Measurements from ENCODE around the gene RPL41.
"Not testable (repeated sequence)": the region's sequence is repeated elsewhere in the genome, so short reads cannot be mapped to it uniquely, and the experiment has no call there.

Gene RPL41

DNA sequence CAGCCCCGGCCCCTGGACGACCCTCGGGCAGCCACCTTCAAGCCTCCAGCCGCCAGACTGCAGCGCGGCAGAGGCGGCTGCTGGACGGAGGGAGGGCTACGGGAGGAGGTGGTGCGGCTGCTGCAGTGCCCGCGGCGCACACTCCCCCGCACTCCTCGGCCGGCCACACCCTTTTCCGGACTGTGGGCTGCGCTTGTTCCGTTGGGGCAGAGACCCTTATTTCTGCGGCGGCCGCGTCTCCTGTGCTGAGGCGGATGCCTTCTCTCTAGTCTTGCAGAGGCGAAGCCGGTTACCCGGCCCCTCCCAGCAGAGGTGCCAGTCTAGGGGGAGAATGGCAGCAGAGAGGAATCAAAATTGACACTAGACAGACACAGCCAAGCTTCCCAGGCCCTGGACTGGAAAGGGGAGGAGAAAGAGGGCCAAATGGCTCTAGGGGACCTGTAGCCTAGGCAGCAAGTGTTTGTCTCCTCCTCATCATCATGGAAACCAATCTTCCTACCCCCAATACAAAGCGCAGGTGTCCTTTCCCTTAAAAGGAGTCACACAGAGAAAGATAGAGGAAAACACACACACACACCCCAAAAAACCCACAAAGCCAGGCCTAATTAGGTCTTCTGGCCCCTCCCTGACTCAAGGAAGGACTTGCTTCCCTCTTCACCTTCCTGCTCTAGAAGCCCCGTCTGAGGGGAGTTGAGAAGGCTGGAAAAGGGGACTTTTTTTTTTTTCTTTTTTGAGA is 12.9 kb downstream of the RPL41 start:
- DNase-seq = no peak

GRCh38 chr12:56129942-56130495 is 13.6 kb downstream of the RPL41 start:
- no peak for DNase-seq

DNA sequence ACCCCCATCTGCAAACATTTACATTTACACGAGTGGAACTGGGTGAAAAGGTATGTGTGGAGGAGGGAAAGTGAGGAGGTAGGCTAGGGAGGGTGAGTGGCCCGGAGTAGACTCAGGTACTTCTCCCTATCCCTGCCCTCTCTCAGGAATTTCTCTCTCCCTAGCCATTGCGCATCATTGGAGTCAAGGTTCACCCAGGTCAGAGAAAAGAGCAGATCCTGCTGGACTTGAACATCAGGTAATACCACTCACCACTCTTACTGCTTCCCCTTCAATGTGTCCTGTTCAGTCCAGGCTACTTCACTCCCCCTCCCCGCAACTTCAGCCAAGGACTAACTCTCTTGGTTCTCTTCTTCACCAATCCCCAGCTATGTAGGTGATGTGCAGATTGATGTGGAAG is 14.4 kb downstream of the RPL41 start:
- no peak for DNase-seq

- no peak for DNase-seq
Measured at GRCh38 chr12:56134897-56135296, 18.5 kb downstream of the RPL41 start.

DNA sequence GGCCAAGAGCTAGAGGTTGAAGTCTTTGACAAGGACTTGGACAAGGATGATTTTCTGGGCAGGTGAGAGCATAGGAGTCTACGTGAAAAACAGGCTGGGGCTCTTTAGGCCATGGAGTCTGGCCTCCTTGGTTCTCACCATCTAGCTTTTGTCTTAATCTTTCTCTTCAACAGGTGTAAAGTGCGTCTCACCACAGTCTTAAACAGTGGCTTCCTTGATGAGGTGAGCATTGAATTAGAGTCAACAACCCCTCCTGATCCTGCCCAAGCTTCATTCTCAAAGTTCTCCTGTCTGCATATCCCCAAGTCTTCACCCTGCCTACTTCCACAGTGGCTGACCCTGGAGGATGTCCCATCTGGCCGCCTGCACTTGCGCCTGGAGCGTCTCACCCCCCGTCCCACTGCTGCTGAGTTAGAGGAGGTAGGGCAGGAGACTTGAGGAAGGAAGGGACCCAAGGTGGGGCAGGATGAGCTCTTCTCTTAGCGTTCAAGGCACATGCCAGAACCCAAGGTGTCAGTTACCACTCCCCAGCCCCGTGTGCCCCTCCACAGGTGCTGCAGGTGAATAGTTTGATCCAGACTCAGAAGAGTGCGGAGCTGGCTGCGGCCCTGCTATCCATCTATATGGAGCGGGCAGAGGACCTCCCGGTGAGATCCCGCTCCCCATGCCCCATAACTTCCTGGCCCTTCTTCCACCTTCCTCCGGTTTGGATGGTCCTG is 21.6 kb downstream of the RPL41 start:
- DNase-seq = no peak

- no peak for DNase-seq
Measured at GRCh38 chr12:56141946-56142784, 25.7 kb downstream of the RPL41 start.

GRCh38 chr12:56143217-56143616 is 26.8 kb downstream of the RPL41 start:
- DNase-seq = no peak

- no peak for DNase-seq
Measured at GRCh38 chr12:56143870-56144269, 27.4 kb downstream of the RPL41 start.

- no peak for DNase-seq
Measured at GRCh38 chr12:56145217-56145616, 28.8 kb downstream of the RPL41 start.

DNA sequence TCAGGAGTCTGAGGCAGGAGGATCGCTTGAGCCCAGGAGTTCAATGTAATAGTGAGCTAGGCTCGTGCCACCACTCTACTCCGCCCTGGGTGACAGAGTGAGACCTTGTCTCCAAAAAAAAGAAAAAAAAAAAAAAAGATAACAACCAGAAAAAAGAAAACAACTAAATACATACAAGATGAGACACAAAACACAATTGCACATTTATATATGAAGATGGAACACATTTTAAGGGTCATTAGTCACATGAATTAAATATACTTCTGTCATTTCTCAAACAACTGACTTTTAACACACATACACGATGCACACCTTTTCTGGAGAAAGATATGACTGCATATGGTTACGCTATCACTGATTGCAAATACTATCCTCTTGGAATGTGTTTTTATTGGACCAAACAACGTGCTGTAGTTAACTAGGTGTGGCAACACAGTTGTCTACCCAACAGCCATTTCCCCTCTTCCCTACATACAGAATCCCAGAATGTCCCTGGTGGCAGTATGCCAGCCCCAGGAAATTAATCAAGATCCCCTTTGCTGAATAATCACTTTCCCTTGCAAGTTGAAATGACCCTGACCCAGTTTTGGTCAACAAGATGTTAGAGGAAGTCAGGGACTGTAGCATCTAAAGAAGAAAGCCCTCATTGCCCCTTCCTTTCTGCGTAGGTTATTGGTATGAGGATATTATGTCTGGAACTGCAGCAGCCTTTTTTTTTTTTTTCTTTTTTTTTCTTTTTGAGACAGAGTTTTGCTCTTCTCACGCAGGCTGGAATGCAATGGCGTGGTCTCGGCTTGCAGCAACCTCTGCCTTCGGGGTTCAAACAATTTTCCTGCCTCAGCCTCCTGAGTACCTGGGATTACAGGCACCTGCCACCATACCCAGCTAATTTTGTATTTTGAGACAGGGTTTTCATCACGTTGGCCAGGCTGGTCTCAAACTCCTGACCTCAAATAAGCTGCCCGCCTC is 30.3 kb downstream of the RPL41 start:
- no peak for DNase-seq

GRCh38 chr12:56150563-56150962 is 34.1 kb downstream of the RPL41 start:
- DNase-seq = no peak

DNA sequence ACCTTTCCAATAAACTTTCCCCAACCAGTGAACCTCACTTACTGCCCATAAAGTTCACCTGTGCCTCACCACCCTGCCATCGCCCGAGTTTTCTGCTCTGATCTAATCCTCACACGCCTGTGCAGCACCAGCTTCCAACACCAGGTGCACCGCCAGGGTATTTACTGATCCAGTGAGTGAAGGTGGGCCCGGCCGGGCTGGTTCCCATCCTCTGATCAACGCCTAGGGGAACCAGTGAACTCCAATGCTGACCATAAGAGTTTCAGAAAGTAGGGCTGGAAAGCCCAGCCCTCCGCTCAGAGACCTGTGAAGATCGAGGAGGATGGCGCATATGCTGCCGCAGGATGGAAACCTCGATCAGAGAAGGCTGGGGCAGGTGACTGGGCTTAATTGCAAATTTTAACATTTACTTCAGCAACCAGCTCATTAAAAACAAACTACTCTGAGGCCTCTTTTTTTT is 35.3 kb downstream of the RPL41 start:
- DNase-seq = no peak

DNA sequence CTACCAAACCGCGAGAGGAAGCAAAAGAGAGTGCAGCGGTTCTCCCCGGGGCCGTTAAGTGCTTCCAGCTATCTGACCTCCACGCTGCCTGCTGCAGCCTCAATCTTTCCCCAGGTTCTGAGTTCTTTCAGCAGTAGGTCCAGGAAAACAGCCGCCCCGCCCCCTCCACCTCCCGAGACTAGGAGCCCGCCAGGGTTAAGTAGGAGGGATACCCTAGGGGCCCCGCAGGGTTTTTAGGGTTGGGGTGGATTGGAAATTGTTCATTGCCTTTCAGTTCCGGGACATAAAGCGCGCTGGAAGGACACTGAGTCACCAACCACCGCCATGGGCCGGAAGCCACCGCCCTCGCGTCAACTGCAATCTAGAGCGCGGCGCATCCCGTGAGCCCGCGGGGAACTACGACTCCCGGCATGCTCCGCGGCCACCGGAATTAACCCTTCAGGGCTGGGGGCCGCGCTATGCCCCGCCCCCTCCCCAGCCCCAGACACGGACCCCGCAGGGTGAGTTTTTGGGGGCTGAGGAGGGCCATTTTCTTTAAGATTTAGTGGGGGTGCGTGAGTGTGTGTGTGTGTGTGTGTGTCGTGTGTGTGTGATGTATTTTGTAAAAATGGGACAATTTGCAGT is 35.8 kb downstream of the RPL41 start, which contains the start of gene MYL6B:
MYL6B (plus strand) TSS at position 456 of the 624 bp plus-strand sequence. CDS start 1,332 bp downstream, outside the sequence.
- peak; percentile 40 for DNase-seq

GRCh38 chr12:56152756-56153677 is 36.6 kb downstream of the RPL41 start:
- DNase-seq = no peak

DNA sequence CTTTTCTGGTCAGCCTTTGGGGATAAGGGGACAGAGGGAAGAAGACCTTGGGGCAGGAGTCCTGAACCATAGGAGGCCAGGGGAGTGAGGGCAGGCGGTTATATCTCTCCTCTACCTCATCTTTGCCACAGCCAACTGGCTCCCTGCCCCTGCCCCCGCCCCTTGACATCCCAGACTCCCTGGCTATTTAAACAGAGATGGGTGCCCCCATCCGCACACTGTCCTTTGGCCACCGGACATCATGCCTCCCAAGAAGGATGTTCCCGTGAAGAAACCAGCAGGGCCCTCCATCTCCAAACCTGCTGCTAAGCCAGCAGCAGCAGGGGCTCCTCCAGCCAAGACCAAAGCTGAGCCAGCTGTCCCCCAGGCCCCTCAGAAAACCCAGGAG is 37.2 kb downstream of the RPL41 start:
- DNase-seq = no peak

GRCh38 chr12:56154246-56154771 is 37.9 kb downstream of the RPL41 start:
- peak; percentile 82 for DNase-seq

- DNase-seq = no peak
Measured at GRCh38 chr12:56154818-56155217, 38.4 kb downstream of the RPL41 start.

DNA sequence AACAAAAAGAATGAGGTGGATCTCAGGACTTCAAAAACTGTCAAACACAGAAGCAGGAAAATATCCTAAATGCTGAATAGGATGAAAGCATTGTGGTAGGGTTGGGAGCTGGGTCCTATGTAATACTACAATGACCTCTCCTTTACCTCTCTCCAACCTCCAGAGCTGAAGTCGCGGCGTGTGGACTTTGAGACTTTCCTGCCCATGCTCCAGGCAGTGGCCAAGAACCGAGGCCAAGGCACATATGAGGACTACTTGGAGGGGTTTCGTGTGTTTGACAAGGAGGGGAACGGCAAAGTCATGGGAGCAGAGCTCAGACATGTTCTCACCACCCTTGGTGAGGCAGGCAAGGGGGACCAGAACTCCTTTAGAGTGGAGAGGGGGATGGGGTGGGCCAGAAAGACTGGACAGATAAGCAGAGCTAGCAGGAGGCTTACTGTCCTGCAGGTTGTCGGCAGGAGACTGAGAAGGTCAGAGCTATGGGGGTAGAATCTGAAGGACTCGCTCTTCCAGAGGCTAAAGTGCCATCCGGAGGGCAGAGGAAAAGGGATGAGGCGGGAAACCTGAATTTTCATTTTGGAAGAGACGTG is 38.9 kb downstream of the RPL41 start:
- no peak for DNase-seq

DNA sequence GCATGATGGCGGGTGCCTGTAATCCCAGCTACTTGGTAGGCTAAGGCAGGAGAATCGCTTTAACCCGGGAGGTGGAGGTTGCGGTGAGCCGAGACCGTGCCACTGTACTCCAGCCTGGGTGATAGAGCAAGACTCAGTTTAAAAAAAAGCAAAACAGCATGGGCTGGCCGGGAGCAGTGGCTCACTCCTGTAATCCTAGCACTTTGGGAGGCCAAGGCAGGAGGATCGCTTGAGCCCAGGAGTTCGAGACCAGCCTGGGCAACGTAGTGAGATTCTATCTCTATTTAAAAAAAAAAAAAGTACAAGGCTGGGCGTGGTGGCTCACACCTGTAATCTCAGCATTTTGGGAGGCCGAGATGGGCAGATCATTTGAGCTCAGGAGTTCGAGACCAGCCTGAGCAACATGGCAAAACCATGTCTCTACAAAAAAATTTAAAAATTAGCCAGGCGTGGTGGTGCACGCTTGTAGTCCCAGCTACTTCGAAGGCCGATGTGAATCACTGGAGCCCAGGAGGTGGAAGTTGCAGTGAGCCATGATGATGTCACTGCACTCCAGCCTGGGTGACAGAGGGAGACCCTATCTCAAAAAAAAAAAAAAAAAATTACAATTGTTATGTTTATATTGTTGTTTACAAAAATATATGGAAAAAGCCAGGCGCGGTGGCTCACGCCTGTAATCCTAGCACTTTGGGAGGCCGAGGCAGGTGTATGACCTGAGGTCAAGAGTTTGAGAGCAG is 40.2 kb downstream of the RPL41 start:
- not testable (repeated sequence) for DNase-seq

Measured in NCI-H524 treated with DMSO at 0.1 percent for 48 hours (cell line).